Measurements from ENCODE around the gene CMC4.

DNA sequence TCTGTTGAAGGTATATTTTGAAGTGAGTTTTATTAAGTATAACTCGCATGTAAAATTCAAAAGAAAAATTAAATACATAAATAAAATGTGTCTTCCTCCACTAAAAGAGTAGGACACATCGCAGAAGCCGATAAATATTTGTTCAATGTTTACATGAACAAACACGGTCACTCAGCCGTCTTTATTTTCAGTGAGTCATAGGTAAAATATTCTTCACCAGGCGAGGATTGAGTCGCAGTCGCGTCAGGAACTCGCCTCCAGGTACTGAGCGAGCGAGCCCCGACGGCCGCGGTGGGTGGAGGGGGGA is 44.6 kb downstream of the CMC4 start:
- TF ChIP-seq POLR2A (IDR thresholded peaks at IDR 0.05; ENCODE audit: low read length) (no peak), GATA1 (IDR thresholded peaks at IDR 0.05; ENCODE audit: low read depth, low read length) (no peak)

Data from erythroblast (primary cell).